ENCODE results near the gene PARVB. TPM values are rescaled to one million over a fixed set of nuclear protein-coding genes. Genes with fewer than 3 reads are reported as not detected.

Gene PARVB
- total and polyA plus RNA-seq, 2 donors (not counting 3 experiments of a cell fraction or from before 2014, with no cell fraction given): 155 to 162 TPM

DNA sequence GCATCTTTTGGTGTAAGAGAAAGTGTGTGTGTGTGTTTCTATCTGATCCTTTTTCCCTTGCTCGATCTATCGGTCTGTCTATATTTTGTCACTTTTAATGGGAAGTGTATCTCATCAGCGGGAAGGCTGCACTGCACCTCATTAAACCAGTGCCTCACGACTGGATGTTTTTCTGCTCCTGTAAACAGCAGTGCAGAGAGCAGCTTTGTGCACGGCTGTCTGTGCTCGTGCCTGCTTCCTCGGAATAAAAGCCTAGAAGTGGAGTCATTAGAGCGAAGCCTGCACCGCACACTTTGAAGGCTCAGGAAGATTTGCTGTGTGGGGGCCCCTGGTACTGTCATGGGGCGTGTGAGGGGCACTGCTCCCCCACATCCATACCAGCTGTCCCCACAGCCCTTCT is 129.6 kb downstream of the PARVB start:
- no peak overlapping the region for H3K9ac ChIP-seq (replicated peaks; ENCODE audit: extremely low read depth, insufficient read depth, low read length)
- POLR2A ChIA-PET: no interaction called here

GRCh38 chr22:44154436-44154942 is 130.4 kb downstream of the PARVB start:
- intact Hi-C loops (cut with micrococcal nuclease): no loop called here
- no peak overlapping the region for H3K27ac ChIP-seq (ENCODE audit: insufficient read depth, low read depth, low read length)
- POLR2A ChIA-PET: no interaction called here
- H3K36me3 ChIP-seq (ENCODE audit: control insufficient read depth in 2 of 2, extremely low read depth in 1 of 2, insufficient read depth in 2 of 2, low read length in 2 of 2): peaks cover 4 to 18% of the 10 kb centered on the region in 2 experiments
- TF ChIP-seq MYC (IDR thresholded peaks at IDR 0.05; ENCODE audit: low read depth, low read length): no peak
- TF ChIP-seq JUN (IDR thresholded peaks at IDR 0.05; ENCODE audit: borderline replicate concordance, insufficient read depth, insufficient read length, low read depth): no peak
- no peak for TF ChIP-seq GATA2 (IDR thresholded peaks at IDR 0.05; ENCODE audit: insufficient read depth, insufficient read length, low read depth, low read length)
- no peak for TF ChIP-seq EZH2 (IDR thresholded peaks at IDR 0.05; ENCODE audit: borderline replicate concordance, low read depth, low read length, severe bottlenecking)
- TF ChIP-seq FOS (IDR thresholded peaks at IDR 0.05; ENCODE audit: borderline replicate concordance, insufficient read depth, low read length): no peak
- TF ChIP-seq POLR2A (IDR thresholded peaks at IDR 0.05; ENCODE audit: low read depth, low read length): no peak
- no peak for TF ChIP-seq POLR2AphosphoS5 (IDR thresholded peaks at IDR 0.05; ENCODE audit: insufficient read depth, low read depth, low read length)
- TF ChIP-seq, protein P1, sequence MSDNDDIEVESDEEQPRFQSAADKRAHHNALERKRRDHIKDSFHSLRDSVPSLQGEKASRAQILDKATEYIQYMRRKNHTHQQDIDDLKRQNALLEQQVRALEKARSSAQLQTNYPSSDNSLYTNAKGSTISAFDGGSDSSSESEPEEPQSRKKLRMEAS (IDR thresholded peaks at IDR 0.05; ENCODE audit: insufficient read depth, insufficient read length): no peak
- TF ChIP-seq, protein P2, sequence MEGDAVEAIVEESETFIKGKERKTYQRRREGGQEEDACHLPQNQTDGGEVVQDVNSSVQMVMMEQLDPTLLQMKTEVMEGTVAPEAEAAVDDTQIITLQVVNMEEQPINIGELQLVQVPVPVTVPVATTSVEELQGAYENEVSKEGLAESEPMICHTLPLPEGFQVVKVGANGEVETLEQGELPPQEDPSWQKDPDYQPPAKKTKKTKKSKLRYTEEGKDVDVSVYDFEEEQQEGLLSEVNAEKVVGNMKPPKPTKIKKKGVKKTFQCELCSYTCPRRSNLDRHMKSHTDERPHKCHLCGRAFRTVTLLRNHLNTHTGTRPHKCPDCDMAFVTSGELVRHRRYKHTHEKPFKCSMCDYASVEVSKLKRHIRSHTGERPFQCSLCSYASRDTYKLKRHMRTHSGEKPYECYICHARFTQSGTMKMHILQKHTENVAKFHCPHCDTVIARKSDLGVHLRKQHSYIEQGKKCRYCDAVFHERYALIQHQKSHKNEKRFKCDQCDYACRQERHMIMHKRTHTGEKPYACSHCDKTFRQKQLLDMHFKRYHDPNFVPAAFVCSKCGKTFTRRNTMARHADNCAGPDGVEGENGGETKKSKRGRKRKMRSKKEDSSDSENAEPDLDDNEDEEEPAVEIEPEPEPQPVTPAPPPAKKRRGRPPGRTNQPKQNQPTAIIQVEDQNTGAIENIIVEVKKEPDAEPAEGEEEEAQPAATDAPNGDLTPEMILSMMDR (IDR thresholded peaks at IDR 0.05; ENCODE audit: extremely low read depth in 1 of 2, insufficient read depth in 1 of 2, low read depth in 1 of 2, low read length in 2 of 2): no peak
- CTCF ChIA-PET: interaction anchor here (1.5 kb wide), 1 partner anchor 161 kb away, joined by 3 read pairs; no protein-coding TSS in a partner anchor
- dilution Hi-C loops (cut with MboI; ENCODE audit: extremely low pct_ligation_motif_present, low sequenced_read_pairs): no loop called here
- no peak overlapping the region for H2AFZ ChIP-seq (ENCODE audit: low read depth, low read length)
- H3K9me3 ChIP-seq (replicated peaks; ENCODE audit: control insufficient read depth, insufficient read depth, low read length): no peaks in the 10 kb centered on the region
- H3K9ac ChIP-seq (replicated peaks; ENCODE audit: extremely low read depth, insufficient read depth, low read length): no peak overlapping the region
- no peaks in the 10 kb centered on the region for H3K79me2 ChIP-seq (ENCODE audit: control insufficient read depth, insufficient read depth, low read length)
- FAIRE-seq (no peak), DNase-seq (ENCODE audit: low read depth, low spot score) (no peak)
- H3K4me2 ChIP-seq (ENCODE audit: insufficient read depth, low read length): no peak overlapping the region
- BruUV-seq (replicated peaks): no TSS peak
- no peak overlapping the region for H3K4me3 ChIP-seq (replicated peaks in 1 of 3; ENCODE audit: insufficient read depth in 1 of 3, low read depth in 1 of 3, low read length in 3 of 3)
- no peaks in the 10 kb centered on the region for H3K9me1 ChIP-seq (replicated peaks; ENCODE audit: control insufficient read depth, extremely low read depth, insufficient read depth, low read length)
- no peaks in the 10 kb centered on the region for H3K27me3 ChIP-seq (ENCODE audit: control insufficient read depth in 2 of 2, insufficient read depth in 2 of 2, low read length in 2 of 2)
- H4K20me1 ChIP-seq (replicated peaks; ENCODE audit: control insufficient read depth, extremely low read depth, insufficient read depth, low read length): no peaks in the 10 kb centered on the region
- no peaks in the 10 kb centered on the region for H3K4me1 ChIP-seq (ENCODE audit: control insufficient read depth, extremely low read depth, insufficient read depth, low read length)

More for the DNA sequence above, 129.6 kb downstream of the PARVB start:
- dilution Hi-C loops (cut with MboI; ENCODE audit: extremely low pct_ligation_motif_present, low sequenced_read_pairs): no loop called here
- DNase-seq (ENCODE audit: low read depth, low spot score) (no peak), FAIRE-seq (no peak)
- Histone ChIP-seq H3K79me2 (ENCODE audit: control insufficient read depth, insufficient read depth, low read length) (no peaks in the 10 kb centered on the region), H3K27me3 (ENCODE audit: control insufficient read depth in 2 of 2, insufficient read depth in 2 of 2, low read length in 2 of 2) (no peaks in the 10 kb centered on the region), H2AFZ (ENCODE audit: low read depth, low read length) (no peak overlapping the region), H3K36me3 (ENCODE audit: control insufficient read depth in 2 of 2, extremely low read depth in 1 of 2, insufficient read depth in 2 of 2, low read length in 2 of 2) (peaks cover 6 to 15% of the 10 kb centered on the region in 2 experiments), H4K20me1 (replicated peaks; ENCODE audit: control insufficient read depth, extremely low read depth, insufficient read depth, low read length) (no peaks in the 10 kb centered on the region), H3K9me1 (replicated peaks; ENCODE audit: control insufficient read depth, extremely low read depth, insufficient read depth, low read length) (no peaks in the 10 kb centered on the region), H3K4me3 (replicated peaks in 1 of 3; ENCODE audit: insufficient read depth in 1 of 3, low read depth in 1 of 3, low read length in 3 of 3) (no peak overlapping the region), H3K9me3 (replicated peaks; ENCODE audit: control insufficient read depth, insufficient read depth, low read length) (no peaks in the 10 kb centered on the region), H3K4me2 (ENCODE audit: insufficient read depth, low read length) (no peak overlapping the region), H3K4me1 (ENCODE audit: control insufficient read depth, extremely low read depth, insufficient read depth, low read length) (no peaks in the 10 kb centered on the region), H3K27ac (ENCODE audit: insufficient read depth, low read depth, low read length) (no peak overlapping the region)
- TF ChIP-seq JUN (IDR thresholded peaks at IDR 0.05; ENCODE audit: borderline replicate concordance, insufficient read depth, insufficient read length, low read depth): no peak
- TF ChIP-seq POLR2A (IDR thresholded peaks at IDR 0.05; ENCODE audit: low read depth, low read length): no peak
- TF ChIP-seq FOS (IDR thresholded peaks at IDR 0.05; ENCODE audit: borderline replicate concordance, insufficient read depth, low read length): no peak
- TF ChIP-seq, protein P2 (IDR thresholded peaks at IDR 0.05; ENCODE audit: extremely low read depth in 1 of 2, insufficient read depth in 1 of 2, low read depth in 1 of 2, low read length in 2 of 2): no peak
- TF ChIP-seq EZH2 (IDR thresholded peaks at IDR 0.05; ENCODE audit: borderline replicate concordance, low read depth, low read length, severe bottlenecking): no peak
- CTCF ChIA-PET: no interaction called here
- BruUV-seq (replicated peaks): no TSS peak
- intact Hi-C loops (cut with micrococcal nuclease): no loop called here

All from endothelial cell of umbilical vein (primary cell).